GM12878 (cell line): Measurements from ENCODE around the gene NEBL.

Source experiments
- CEBPZ ChIP-seq: fragments of 150-350 bp; IDR thresholded peaks from 2 replicates; pipeline ENCODE4 v1.6.1; 2016; ENCODE audit warnings: low read depth, low read length
- CTCF ChIP-seq, 3 experiments: IDR thresholded peaks in 2 of 3; conservative IDR thresholded peaks in 1 of 3; 2 replicates each; pipeline ENCODE4 v1.5.1; 2011; ENCODE audit warnings: low read depth in 3 of 3, low read length in 3 of 3, mild to moderate bottlenecking in 3 of 3, control low read depth in 2 of 3, moderate library complexity in 2 of 3, inconsistent platforms in 1 of 3, mixed read lengths in 1 of 3; ENCODE audit not compliant: control insufficient read depth in 2 of 3, insufficient read depth in 1 of 3; ENCODE audit errors: extremely low read depth in 1 of 3
- EGR1 ChIP-seq, 2 experiments: IDR thresholded peaks; 1 replicate in 1 of 2; 2 replicates in 1 of 2; pipeline ENCODE4 v1.6.1; 2011 to 2012; ENCODE audit warnings: low read depth in 2 of 2, low read length in 2 of 2, borderline replicate concordance in 1 of 2, mild to moderate bottlenecking in 1 of 2, moderate library complexity in 1 of 2
- MAX ChIP-seq: IDR thresholded peaks from 2 replicates; pipeline ENCODE4 v1.6.1; 2012; ENCODE audit warnings: low read depth, low read length, improper control_type of control experiment
- SUZ12 ChIP-seq: fragments of 200-600 bp; sonication (generic); IDR thresholded peaks from one replicate; pipeline ENCODE4 v1.6.1; 2018; ENCODE audit warnings: antibody characterized with exemption, mild to moderate bottlenecking; ENCODE audit not compliant: unreplicated experiment
- USF2 ChIP-seq: IDR thresholded peaks from 2 replicates; pipeline ENCODE4 v1.6.1; 2011; ENCODE audit warnings: low read depth, low read length, improper control_type of control experiment, borderline replicate concordance

- TF ChIP-seq CEBPZ (no peak), EGR1 (IDR thresholded peaks at IDR 0.05; ENCODE audit: borderline replicate concordance in 1 of 2, low read depth in 2 of 2, low read length in 2 of 2) (no peak), SUZ12 (no peak), USF2 (no peak), CTCF (IDR thresholded peaks at IDR 0.05 in 2 of 3, conservative IDR thresholded peaks at IDR 0.05 in 1 of 3; ENCODE audit: control insufficient read depth in 2 of 3, extremely low read depth in 1 of 3, insufficient read depth in 1 of 3, low read depth in 3 of 3, low read length in 3 of 3) (no peak), MAX (no peak)
These were observed 101.7 kb downstream of the NEBL start for GRCh38 chr10:20795391-20795790.
